Ishikawa (cell line): ENCODE data around the gene CNIH2.

Experiments
- CEBPB ChIP-seq: IDR thresholded peaks from 2 replicates; pipeline ENCODE4 v1.6.1; 2012
- EGR1 ChIP-seq: IDR thresholded peaks from 2 replicates; pipeline ENCODE4 v1.6.1; 2012
- EP300 ChIP-seq: IDR thresholded peaks from 2 replicates; pipeline ENCODE4 v1.6.1; 2012; ENCODE audit warnings: borderline replicate concordance
- RAD21 ChIP-seq: IDR thresholded peaks from 2 replicates; pipeline ENCODE4 v1.6.1; 2012; ENCODE audit warnings: low read depth
- TAF1 ChIP-seq: IDR thresholded peaks from 2 replicates; pipeline ENCODE4 v1.6.1; 2012; ENCODE audit warnings: low read depth, mild to moderate bottlenecking
- YY1 ChIP-seq: IDR thresholded peaks from 2 replicates; pipeline ENCODE4 v1.6.1; 2012; ENCODE audit warnings: low read depth

GRCh38 chr11:66329165-66329673 lies 51.2 kb downstream of the CNIH2 start:
- no peak for TF ChIP-seq CEBPB
- TF ChIP-seq YY1 = no peak
- no peak for TF ChIP-seq TAF1
- TF ChIP-seq RAD21 = no peak
- TF ChIP-seq EP300 = no peak
- TF ChIP-seq EGR1 = no peak
